Measurements from ENCODE around the gene MOV10L1. TPM values are rescaled to one million over a fixed set of nuclear protein-coding genes. Genes with fewer than 3 reads are reported as not detected.

Gene MOV10L1
- total RNA-seq, 4 donors from 2014 or later, result 0.25 TPM; not detected in 3

DNA sequence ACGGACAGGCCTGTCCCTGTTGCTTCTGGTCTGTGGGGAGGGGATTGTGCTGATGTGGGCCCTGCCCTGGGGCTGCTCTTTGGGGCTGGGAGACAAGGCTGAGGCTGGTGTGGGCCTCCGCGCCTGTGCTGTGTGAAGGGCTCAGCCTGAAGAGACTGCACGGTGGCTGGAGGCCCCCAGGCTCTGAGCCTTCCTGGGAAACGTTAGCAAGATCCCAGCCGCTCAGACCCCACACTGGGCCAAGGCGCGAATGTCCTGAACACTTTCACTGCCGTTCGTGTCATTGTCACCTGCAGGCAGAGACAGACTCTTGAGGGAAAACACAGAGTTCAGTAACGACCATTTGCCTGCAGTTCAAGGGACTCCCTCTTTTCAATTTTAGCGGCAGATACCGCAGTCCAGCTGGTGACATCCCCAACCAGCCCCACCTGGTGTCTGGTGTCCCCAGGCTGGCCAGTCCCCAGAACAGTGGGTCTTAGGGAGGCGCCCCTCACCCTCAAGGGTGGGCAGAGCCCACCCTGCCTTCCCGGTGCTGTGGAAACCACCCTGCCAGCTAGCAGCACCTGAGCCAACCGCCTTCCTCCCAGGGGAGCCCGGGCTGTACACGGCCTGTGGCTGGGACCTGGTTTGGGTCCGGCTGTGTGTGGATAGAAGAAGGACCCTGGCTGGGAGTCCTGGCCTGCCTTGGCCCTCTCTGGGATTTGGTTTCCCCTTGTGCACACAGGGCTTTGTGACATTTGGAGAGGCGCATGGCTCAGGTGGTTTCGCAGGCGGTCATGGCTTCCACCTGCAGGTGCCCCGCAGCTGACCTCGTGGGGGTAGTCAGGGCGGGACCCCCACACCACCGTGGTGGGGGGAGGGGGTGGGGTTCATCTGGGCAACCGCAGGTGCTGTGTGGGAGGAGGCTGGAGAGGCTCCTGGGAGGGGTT is 86.4 kb downstream of the MOV10L1 start:
- peaks cover 18 to 38% (median 37%) of the 10 kb centered on the region in 3 donors for H3K27me3 ChIP-seq
- in situ Hi-C loops (cut with MboI; ENCODE audit: low sequenced_read_pairs in 4 of 4), result no loop called here
- intact Hi-C loops (cut with DNase I; ENCODE audit: low total_unique reads), result no loop called here
- TF ChIP-seq POLR2A (IDR thresholded peaks at IDR 0.05) (no peak), CTCF (IDR thresholded peaks at IDR 0.05 in 4 of 5, conservative IDR thresholded peaks at IDR 0.05 in 1 of 5) (no peak)
- no peaks in the 10 kb centered on the region for H3K4me1 ChIP-seq
- DNase-seq (no peak), ATAC-seq (no peak)
- no peak overlapping the region for H3K4me3 ChIP-seq
- H3K9me3 ChIP-seq, result no peaks in the 10 kb centered on the region
- no peak overlapping the region for H3K27ac ChIP-seq
- no peaks in the 10 kb centered on the region for H3K36me3 ChIP-seq

DNA sequence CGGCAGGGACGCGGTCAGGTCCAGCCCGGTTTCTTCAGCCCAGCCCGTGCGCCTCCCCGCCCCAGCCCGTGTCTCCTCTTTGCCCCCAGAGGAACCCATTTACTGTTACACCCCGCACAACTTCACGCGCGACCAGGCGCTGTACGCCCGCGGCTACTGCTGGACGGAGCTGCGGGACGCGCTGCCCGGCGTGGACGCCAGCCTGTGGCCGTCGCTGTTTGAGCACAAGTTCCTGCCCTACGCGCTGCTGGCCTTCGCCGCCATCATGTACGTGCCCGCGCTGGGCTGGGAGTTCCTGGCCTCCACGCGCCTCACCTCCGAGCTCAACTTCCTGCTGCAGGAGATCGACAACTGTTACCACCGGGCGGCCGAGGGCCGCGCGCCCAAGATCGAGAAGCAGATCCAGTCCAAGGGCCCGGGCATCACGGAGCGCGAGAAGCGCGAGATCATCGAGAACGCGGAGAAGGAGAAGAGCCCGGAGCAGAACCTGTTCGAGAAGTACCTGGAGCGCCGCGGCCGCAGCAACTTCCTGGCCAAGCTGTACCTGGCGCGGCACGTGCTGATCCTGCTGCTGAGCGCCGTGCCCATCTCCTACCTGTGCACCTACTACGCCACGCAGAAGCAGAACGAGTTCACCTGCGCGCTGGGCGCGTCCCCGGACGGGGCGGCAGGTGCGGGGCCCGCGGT is 87.2 kb downstream of the MOV10L1 start:
- in situ Hi-C loops (cut with MboI; ENCODE audit: low sequenced_read_pairs in 4 of 4) (no loop called here), intact Hi-C loops (cut with DNase I; ENCODE audit: low total_unique reads) (no loop called here)
- no peak overlapping the region for H3K4me3 ChIP-seq
- ATAC-seq (no peak), DNase-seq (no peak)
- H3K27me3 ChIP-seq, result peaks cover 11 to 33% (median 29%) of the 10 kb centered on the region in 3 donors
- H3K27ac ChIP-seq, result no peak overlapping the region
- TF ChIP-seq POLR2A (IDR thresholded peaks at IDR 0.05) (no peak), CTCF (IDR thresholded peaks at IDR 0.05 in 4 of 5, conservative IDR thresholded peaks at IDR 0.05 in 1 of 5) (no peak)
- H3K9me3 ChIP-seq, result no peaks in the 10 kb centered on the region
- no peaks in the 10 kb centered on the region for H3K36me3 ChIP-seq
- H3K4me1 ChIP-seq, result no peaks in the 10 kb centered on the region

GRCh38 chr22:50177537-50178470 is 88.0 kb downstream of the MOV10L1 start:
- no peaks in the 10 kb centered on the region for H3K4me1 ChIP-seq
- H3K27me3 ChIP-seq, result peaks cover 11 to 33% (median 27%) of the 10 kb centered on the region in 3 donors
- no peak overlapping the region for H3K27ac ChIP-seq
- no peak overlapping the region for H3K4me3 ChIP-seq
- H3K9me3 ChIP-seq, result no peaks in the 10 kb centered on the region
- TF ChIP-seq POLR2A (IDR thresholded peaks at IDR 0.05), result no peak
- no peak for TF ChIP-seq CTCF (IDR thresholded peaks at IDR 0.05 in 4 of 5, conservative IDR thresholded peaks at IDR 0.05 in 1 of 5)
- ATAC-seq, result no peak
- in situ Hi-C loops (cut with MboI; ENCODE audit: low sequenced_read_pairs in 4 of 4), result no loop called here
- intact Hi-C loops (cut with DNase I; ENCODE audit: low total_unique reads), result no loop called here
- no peak for DNase-seq
- no peaks in the 10 kb centered on the region for H3K36me3 ChIP-seq

DNA sequence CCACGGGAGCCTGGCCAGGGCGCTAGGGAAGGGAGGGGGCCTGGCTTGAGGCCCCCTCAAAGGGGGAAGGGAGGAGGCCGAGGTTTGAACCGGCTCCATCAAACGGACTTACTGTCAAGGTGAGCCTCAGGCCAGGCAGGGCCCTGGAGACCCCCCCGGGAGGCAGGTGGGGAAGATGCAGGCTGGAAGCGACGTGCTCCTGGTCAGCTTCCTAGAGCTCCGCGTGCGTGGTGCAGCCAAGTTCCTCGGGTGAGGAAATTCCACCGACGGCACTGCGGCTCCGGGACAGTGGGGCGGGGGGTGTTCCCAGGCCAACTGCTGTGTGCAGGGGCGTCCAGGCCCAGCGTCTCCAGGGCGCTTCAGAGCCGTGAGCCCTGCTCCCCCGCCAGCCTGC is 88.7 kb downstream of the MOV10L1 start:
- Histone ChIP-seq H3K4me3 (no peak overlapping the region), H3K36me3 (no peaks in the 10 kb centered on the region), H3K9me3 (no peaks in the 10 kb centered on the region), H3K27ac (no peak overlapping the region), H3K27me3 (peaks cover 11 to 33% (median 27%) of the 10 kb centered on the region in 3 donors), H3K4me1 (no peaks in the 10 kb centered on the region)
- TF ChIP-seq CTCF (IDR thresholded peaks at IDR 0.05 in 4 of 5, conservative IDR thresholded peaks at IDR 0.05 in 1 of 5), result no peak
- TF ChIP-seq POLR2A (IDR thresholded peaks at IDR 0.05), result no peak
- intact Hi-C loops (cut with DNase I; ENCODE audit: low total_unique reads), result no loop called here
- DNase-seq, result no peak
- in situ Hi-C loops (cut with MboI; ENCODE audit: low sequenced_read_pairs in 4 of 4), result no loop called here
- no peak for ATAC-seq

All from gastrocnemius medialis (tissue), 4 donors.